Mucosa of gallbladder (tissue), 1 donor: Measurements from ENCODE around the gene DPT. TPM values are rescaled to one million over a fixed set of nuclear protein-coding genes. Genes with fewer than 3 reads are reported as not detected.

ENCODE experiments used
- DNase-seq: peaks from one replicate; pipeline ENCODE4 v3.0.0-alpha.2; 2020; ENCODE audit warnings: low spot score
- total RNA-seq: library from RNA; stranded (reverse); gene quantifications from one replicate; pipeline ENCODE4 v1.2.1, GENCODE V29; 2021
- donor health status: DM: no; HTN: no; CAD: no.

Gene DPT
- total RNA-seq, 1 donor from 2014 or later = 30.7 TPM

DNA sequence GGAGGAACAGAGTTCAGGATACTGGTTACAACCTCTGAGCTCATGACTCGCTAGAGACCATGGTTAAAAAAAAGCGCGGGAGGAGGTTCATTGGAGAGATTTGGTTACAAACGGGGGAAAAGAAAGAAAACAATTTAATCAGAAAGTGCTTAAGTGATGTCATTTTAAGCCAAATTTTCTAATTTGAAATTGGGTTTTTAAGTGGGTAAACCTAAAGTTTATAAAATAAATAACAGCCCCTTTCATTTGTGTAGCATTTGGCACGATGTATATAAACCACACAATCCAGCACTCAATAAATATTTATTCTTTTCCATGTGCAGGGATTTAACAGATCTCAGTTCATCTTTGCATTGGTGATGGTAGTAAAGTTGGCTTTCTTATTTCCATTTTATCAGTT, 7.0 kb upstream of the DPT start:
- no peak for DNase-seq

DNA sequence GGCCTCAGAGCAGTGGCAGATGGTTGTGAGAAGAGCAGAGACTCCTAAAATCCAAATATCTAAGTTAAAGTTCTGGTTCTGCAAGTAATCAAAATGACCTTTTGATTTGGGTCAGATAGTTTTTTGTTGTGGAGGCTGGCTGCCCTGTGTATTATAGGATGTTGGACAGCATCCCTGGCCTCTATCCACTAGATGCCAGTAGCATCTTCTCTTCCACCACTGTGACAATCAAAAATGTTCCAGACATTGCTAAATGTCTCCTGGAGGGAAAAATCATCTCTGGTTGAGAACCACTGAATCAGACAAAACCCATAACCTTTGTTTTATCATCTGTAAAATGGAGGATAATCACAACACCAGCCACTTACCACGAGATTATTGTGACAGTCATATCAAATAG, 5.9 kb upstream of the DPT start:
- DNase-seq = no peak

DNA sequence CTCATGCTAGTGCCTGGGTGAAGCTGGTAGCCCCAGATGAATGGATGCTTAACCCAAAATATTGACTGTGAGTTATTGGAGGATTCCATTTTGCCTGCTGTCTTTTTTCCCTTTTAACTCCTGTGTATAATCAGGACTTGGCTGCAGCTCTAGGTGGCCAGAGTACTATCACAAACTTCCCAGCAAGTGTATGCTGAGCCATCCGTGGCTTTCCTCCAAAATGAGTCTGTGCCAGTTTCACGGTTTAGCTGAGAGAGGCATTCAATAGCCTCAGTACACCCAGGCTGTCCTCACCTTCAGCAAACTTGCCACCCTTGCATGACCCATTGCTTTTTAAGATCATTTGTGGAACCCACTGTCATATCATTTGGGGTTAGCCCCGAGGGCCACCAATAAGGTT, 5.3 kb upstream of the DPT start:
- DNase-seq = peak; percentile 36

DNA sequence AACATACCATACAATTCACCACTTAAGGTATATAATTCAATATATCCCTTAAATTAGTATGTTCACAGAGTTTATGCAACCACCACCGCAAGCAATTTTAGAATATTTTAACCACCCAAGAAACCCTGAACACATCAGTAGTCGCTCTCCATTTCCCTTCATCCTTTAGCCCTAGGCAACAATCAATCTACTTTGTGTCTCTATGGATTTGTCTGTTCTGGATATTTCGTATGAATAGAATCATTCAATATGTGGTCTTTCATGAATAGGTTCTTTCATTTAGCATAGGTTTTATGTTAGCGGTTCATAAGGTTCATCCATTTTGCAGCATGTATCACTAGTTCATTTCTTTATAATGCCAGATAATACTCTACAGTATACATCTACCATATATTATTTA, 4.2 kb upstream of the DPT start:
- no peak for DNase-seq

DNA sequence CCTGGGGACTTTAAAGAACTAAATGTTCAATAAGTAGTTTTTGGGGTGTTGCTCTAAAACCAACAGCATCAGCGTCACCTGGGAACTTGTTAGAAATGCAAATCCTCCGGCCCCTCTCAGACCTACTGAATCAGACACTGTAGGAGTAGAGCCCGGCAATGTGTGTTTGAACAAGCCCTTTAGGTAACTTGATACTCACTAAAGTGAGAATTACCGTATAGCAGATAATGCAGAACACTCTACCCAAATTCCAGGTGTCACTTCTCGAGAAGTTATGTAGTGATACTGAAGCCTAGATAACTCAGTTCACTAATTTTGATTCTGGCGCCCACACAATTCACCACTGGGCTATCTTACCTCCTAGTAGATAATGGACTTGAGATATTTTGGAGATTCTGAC, 3.7 kb upstream of the DPT start:
- DNase-seq = no peak

DNA sequence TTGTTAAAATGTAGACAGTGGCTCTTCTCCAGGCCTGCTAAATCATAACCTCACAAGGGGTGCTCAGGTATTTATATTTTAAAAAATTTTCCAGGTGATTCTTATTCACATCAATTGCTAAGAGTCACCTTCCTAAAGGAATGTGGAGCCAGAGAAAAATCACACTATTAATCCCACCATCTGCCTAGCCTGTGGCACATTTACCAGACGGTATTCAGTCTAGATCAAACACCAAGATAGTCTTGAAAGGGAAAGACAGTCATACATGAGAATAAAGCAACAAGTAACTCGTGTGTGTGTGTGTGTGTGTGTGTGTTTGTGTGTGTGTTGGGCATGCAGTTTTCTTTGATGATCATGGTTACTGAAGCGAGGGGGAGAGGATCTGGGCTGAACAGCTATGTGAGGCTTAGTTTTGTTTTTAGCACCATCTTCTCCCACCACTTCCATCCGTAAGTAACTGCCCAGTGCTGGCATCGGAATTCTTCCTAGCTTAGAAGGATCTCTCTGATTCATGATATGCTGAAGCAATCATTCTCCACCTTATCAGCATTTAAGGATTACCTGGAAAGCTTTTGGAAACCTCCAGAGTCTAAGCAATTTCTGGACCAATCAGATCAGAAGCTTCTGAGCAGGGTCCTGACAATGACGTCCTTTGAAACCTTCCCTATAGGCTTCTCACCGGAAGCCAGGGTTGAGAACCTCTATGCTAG, 2.4 kb upstream of the DPT start:
- DNase-seq = no peak

DNA sequence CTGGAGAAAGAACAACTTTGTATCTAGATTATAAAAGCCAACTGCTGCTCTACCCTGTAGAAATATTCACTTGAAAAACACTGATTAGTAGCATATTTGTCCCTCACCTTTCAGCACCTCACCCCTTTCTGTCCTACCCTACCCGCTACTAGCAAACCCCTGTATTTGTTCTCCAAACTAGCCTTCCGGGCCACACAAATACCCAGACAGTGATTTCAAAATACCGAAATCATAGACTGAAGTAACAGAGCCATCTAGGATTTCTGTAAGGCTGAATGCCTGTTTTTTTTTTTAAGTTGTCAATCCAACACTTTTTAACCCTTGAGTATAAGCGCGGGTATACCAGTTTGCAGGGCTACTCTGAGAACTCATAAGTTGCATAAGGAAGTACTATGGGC, 398 bp upstream of the DPT start:
- no peak for DNase-seq

DNA sequence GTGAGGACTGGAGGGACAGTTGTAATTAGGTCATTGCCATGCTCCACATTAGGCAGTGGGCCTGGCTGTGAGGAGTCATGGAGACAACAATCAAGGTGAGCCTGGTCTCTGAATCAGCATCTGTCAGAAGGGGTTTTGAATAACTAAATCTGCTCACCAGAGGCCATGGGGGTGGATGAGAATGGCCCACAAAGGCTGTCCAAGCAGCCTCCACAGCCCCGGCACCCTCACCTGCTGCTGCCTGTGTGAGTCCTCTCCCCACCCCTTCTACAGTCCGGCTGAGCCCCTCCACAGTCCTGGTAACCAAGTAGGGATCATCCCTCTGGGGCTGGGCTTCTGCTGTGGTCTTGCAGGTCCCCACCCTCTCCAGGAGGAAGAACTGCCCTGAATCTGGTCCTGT, 2.3 kb downstream of the DPT start:
- no peak for DNase-seq

DNA sequence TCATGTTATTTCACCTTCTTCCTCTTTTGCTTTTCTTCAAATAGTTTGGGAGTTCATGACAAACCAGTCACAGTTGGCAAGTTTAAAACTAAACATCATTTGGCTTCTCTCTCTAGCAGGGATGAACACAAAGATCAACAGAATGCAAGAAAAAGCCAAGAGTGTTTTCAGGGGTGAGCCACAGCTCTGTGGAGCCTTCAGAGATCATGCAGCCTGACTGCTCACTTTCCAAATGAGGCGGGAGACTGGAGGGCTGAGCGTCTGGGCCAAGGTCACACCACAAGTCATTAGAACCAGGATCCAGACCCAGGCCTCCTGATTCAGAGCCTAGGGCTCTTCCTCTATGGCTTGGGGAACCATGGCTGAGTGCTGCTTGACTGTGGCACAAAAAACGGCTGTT, 2.7 kb downstream of the DPT start:
- no peak for DNase-seq

DNA sequence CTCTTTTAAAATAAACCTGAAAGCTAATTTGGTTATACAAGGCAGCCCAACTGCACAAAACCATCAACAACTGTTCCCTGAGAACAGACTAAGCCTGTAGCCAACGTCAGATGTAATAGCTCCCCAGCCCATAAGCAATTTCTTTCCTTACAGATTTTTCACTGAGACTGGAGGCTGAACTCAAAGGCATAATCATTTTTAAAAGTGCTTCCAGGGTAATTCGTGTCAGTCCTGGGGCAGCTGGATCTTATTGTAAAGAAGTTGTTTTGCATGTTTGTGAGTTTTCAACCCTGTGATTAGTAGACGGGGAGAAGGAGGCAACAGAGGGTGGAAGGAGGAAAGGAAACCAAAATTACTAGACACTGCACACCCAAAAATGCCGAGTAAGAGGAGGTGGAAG, 3.2 kb downstream of the DPT start:
- no peak for DNase-seq

DNA sequence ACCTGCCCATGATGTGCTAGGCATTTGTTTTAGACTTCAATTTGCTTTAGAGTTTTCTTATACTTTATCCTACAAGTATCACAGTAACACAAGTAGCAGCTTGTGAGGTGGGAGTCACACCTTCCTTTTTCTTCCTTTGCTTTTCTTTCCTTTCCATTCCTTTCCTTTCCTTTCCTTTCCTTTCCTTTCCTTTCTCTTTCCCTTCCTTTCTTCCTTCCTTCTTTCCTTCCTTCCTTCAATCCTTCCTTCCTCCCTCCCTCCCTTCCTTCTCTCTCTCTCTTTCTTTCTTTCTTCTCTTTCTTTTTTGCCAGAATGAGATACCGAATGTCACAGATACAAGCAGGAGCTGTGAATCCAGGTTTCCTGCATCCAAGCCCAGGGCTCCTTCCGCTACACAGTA, 3.9 kb downstream of the DPT start:
- DNase-seq = no peak

DNA sequence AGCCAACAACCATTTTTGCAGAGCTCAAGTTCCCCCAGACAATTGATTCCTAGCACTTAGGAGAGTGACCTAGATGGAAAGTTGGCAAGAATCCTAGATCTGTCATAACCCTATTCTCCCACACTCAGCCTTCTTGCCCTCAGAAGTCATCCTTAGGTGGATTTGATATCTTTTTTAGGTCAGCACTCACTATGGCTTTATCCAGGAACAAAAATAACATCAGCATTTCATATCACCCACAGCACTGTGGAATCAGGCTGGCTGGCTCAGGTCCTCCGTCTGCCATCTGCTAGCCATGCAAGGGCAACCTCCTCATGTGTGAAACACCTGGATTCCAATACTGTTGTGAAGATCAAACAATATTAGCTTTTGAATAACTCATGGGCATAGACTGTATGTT, 6.0 kb downstream of the DPT start:
- no peak for DNase-seq

DNA sequence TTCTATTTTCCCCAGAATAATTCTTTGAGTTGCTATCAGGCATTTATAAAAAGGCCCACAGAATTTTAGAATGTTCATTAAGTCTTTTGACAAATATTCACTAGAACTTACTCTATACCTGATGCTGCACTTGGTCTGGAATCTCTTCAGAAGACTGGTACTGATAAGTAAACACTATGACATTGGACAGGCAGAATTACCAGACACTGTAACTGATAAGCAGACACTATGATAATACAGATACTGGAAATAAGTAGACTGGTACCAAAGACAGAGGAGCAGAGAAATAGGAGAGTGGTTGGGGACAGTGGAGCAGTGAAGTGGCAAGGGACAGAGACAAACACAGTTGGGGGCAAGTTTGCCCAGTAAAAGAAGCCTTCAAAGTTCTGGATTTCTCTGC, 8.2 kb downstream of the DPT start:
- no peak for DNase-seq

DNA sequence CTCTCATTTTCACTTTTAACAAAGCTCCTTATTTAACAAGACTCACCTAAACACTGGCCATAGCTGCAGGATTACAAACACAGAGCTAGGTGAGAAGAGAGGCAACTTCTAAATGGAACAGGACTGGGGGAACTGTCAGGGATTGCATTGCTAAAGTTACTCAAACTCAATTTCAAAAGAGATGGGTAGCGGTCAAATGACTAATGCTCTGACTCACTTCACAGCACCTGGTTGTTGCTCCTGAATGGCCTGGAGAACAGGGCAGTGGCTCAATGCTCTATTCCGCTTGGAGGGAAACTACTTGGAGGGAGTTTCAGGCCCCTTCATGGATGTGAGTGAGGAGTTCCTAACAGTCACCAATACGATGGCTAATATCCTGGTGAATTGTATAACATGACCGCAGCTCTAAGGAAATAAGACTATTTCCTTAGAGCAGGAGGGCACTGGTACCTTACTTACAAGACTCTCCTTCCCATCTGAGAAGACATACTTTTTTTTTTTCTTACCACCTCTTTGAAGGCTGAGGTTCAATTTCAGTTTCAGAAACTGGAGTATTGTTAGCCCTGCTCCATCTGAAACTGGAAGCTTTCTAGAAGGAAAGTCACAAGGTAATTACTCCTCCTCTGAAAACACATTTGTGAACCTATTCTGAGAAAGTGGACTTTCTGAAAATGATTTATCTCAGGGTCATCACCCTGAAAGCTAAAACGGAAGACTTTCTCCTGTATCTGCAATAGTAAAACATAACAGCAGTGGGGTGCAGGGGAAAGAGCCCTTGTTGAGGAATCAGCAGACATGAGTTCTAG, 9.5 kb downstream of the DPT start:
- no peak for DNase-seq

DNA sequence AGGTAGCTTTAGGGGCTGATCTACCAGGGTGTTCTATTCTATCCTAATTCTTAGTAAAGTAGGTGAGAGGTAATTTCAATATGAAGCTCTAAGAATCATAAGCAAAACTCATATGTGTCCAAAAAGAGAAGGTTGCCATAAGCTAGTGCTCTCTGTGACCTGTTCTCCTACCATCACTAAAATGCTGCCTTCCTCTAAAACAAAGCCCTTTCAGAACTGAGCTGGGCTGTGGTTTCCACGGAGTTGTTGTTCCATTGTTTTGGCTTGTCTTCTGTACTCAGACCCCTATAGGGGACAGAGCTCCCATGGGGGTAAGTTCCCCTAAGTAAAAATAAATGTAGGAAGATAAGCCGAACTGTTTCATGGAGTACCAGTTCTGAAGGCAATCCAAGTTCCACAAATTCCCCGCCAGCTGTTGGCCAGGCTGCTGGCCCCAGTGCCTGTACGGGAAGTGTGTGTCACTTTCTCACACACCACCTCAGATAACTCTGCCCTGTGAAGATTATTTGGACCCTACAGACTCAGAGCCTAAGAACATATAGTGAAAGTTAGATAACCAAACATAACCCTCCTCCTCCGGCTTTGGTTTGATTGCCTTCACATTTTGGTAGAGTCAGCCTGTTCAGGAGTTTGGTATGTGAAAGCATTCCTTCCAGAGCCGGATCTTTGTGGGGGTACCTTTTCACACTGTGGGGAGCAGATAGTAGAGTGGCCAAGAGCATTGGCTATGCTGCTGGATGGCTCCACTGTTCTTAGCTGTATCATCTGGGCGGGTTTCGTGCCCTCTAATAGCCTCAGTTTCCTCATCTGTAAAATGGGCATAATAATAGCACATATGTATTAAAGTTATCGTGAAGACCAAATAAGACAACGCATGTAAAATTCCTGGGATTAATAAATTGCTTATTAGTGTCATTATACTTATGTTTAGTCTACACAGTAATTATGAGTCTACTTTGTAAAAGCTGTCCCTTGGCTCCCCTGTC, 10.8 kb downstream of the DPT start:
- DNase-seq = no peak

DNA sequence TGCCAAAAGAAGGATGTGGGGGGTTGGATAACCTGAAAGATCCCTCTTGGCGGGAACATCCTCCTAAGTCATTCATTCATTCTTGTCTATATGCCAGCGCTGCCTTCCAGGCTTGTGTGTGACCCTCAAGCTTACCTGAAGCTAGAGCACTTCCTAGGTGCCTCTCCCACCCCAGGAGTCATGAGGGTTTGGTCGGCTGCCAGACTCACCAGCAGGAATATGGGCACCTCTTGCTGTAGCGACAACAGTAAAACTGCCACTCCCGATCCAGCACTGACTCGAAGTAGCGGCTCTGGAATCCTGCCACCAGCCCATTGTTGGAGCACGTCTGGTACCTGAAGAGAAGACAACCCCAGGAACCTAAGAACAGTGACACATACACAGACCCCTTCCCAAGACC, 15.0 kb downstream of the DPT start:
- DNase-seq = peak; percentile 44

DNA sequence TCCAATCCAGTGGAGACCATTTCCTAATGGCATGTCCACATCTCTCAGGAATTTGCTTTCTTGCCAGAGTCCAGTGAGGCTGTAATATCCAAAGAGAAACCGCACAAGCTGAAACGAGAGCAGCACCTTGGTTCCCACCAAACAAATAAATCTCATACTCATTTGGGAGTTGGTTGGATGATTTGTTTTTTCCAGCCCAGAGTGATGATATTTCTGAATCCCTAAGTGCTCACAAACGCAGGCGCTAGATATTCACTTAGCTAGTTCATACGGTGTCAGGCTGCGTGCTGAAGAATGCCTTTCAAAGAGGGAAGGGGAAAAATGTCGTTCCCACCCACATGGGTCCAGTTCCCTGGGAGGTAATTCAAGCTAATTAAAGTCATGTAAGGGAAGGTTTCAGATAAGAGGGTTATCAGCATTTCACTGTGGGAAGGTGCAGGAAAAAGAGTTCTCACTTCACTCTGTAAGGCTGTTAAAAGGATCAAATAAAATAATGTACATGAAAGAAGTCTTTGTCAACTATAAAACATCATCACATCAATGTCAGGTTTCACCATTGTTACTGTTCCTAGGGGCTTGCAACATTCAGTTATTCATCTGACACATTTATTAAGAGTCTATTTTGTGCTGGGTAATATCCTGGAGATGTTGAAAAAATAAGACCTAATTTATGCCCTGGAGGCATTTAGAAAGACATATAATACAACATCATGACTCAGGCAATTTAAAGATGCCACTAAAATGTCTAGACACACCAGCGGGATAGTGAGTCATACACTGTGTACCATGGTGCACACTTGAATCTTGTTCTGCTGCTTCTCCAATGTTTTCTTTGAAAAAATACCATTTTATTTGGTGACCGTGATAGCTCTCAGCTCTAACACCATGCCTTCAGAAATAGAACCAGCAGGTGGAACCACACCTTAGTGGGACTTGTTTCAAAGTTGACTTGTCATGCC, 19.3 kb downstream of the DPT start:
- DNase-seq = peak; percentile 38

DNA sequence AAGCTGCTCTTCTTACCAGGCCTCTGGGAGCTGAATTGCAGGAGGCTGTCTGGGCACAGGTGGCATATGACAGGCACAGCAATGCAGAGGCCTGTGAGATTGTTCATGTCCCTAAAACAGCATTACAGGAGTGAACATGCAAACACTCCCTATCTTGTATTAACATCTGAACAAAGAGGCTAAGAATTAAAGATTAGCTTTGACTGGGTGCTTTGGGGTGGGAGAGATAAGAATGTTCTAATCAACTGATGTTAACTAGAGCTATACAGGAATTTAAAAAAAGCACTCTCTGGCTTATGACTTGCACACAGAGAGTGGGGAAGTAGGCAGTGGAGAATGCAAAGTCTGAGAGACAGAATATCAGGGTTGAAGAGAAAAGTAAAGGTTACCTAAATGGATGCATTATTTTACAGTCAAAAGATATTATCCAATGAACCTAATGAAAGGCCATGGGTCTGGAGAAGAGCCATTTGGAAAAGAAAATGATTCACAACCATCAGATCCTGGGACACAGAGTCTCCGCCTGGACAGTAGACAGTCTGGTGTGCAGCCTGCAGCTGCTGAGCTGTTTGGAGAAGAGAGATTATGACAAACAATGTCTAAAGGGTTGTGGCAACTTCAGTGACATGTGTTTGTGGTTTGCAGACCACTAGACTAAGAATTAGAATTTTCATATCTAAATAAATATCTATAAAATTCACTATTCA, 20.2 kb downstream of the DPT start:
- no peak for DNase-seq

DNA sequence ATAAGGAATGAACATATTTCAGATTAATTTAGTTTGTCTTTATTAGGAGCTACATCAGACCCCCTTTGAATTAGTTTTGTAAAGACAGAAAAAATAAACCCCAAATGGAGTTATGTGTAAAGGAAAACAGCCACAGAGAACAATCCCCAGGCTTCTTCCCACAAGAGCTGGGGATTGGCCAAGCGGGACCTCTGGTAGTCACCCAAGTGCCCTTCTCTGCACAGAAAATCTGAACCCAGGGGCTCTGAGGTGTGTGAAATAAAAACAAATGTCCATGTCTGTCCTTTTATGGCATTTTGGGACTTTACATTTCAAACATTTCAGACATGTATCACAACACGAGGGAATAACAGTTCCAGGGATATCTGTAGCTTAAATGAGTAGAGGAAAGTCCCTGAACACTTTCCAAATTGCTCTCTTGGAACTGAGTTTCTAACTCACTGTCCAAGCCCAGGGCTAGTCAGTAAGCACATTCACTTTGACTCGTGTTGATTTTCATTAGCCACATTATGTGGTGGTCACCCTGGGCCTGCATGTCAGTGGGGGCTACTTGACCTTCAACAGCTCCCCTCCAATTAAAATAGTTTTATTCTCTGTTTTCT, 22.5 kb downstream of the DPT start:
- DNase-seq = no peak
